WTC11 (cell line): Measurements from ENCODE around the gene SMAD6. TPM values are rescaled to one million over a fixed set of nuclear protein-coding genes. Genes with fewer than 3 reads are reported as not detected.
A peak's percentile ranks its signal among the peaks of the same experiment; 100 is the strongest.

Experiments used
- ATAC-seq: fragments of 200-7000 bp; cut with Tn5 transposase; 2 replicates; pipeline ENCODE4 v1.10.0; 2021; ENCODE audit warnings: mild to moderate bottlenecking, moderate library complexity
- CTCF ChIA-PET: fragments of 300-600 bp; sonication (Branson Sonifier 250); formaldehyde crosslinking; loops from one replicate; lab custom pipeline; 2021; ENCODE audit warnings: antibody characterized with exemption; lab: Charles Lee
- POLR2A ChIA-PET: fragments of 350-600 bp; sonication (Branson Sonifier 250); formaldehyde crosslinking; loops from one replicate; lab custom pipeline; 2021; ENCODE audit warnings: antibody characterized with exemption; lab: Charles Lee
- DNase-seq: peaks from one replicate; pipeline ENCODE4 v3.0.0; 2021; ENCODE audit warnings: low spot score
- H3K27ac Mint-ChIP-seq: 2 replicates; pipeline ENCODE4 v1.8.0; 2021; ENCODE audit warnings: mixed read lengths
- H3K27me3 Mint-ChIP-seq: 2 replicates; pipeline ENCODE4 v1.8.0; 2021; ENCODE audit warnings: low read depth, mild to moderate bottlenecking, moderate library complexity, mixed read lengths
- H3K36me3 Mint-ChIP-seq: 2 replicates; pipeline ENCODE4 v1.8.0; 2021; ENCODE audit warnings: mixed read lengths
- H3K4me1 Mint-ChIP-seq: 2 replicates; pipeline ENCODE4 v1.8.0; 2022; ENCODE audit warnings: mixed read lengths
- H3K4me3 Mint-ChIP-seq: 2 replicates; pipeline ENCODE4 v1.8.0; 2021; ENCODE audit warnings: mild to moderate bottlenecking, moderate library complexity, mixed read lengths
- H3K9me3 Mint-ChIP-seq: 2 replicates; pipeline ENCODE4 v1.8.0; 2021; ENCODE audit warnings: mixed read lengths
- CREM ChIP-seq: sonication (generic); formaldehyde crosslinking; IDR thresholded peaks from 2 replicates; pipeline ENCODE4 v1.8.1; 2022; ENCODE audit warnings: mild to moderate bottlenecking, missing genetic modification reagents, moderate library complexity
- SMAD4 ChIP-seq: sonication (generic); formaldehyde crosslinking; IDR thresholded peaks from 2 replicates; pipeline ENCODE4 v1.8.0; 2022; ENCODE audit warnings: mild to moderate bottlenecking, missing genetic modification reagents
- TP53 ChIP-seq: sonication (generic); formaldehyde crosslinking; IDR thresholded peaks from 2 replicates; pipeline ENCODE4 v1.8.1; 2023; ENCODE audit warnings: mild to moderate bottlenecking, missing genetic modification reagents
- ZNF317 ChIP-seq: sonication (generic); formaldehyde crosslinking; IDR thresholded peaks from 2 replicates; pipeline ENCODE4 v1.8.1; 2023; ENCODE audit warnings: low read depth, mild to moderate bottlenecking, moderate library complexity, missing genetic modification reagents, borderline replicate concordance
- ZNF423 ChIP-seq: fragments of 250-450 bp; sonication (Bioruptor Pico); IDR thresholded peaks from 2 replicates; pipeline ENCODE4 v2.1.2; 2022; ENCODE audit warnings: mild to moderate bottlenecking, moderate library complexity
- total RNA-seq: library from RNA; stranded (reverse); gene quantifications from 3 replicates; pipeline ENCODE4 v1.2.3, GENCODE V29; 2021
- TF ChIP-seq, protein P1 (sequence below): sonication (generic); formaldehyde crosslinking; IDR thresholded peaks from 2 replicates; pipeline ENCODE4 v1.8.1; 2022; ENCODE audit warnings: mild to moderate bottlenecking, missing genetic modification reagents, moderate library complexity, borderline replicate concordance
- TF ChIP-seq, protein P2 (sequence below): sonication (generic); formaldehyde crosslinking; IDR thresholded peaks from 2 replicates; pipeline ENCODE4 v1.8.0; 2023; ENCODE audit warnings: mild to moderate bottlenecking, missing genetic modification reagents
- TF ChIP-seq, protein P3 (sequence below): sonication (generic); formaldehyde crosslinking; IDR thresholded peaks from 2 replicates; pipeline ENCODE4 v1.8.0; 2022; ENCODE audit warnings: mild to moderate bottlenecking, missing genetic modification reagents
- TF ChIP-seq, protein P4 (sequence below): sonication (generic); formaldehyde crosslinking; IDR thresholded peaks from 2 replicates; pipeline ENCODE4 v1.8.1; 2023; ENCODE audit warnings: mild to moderate bottlenecking, missing genetic modification reagents, borderline replicate concordance
- TF ChIP-seq, protein P5 (sequence below): fragments of 200-600 bp; IDR thresholded peaks from 2 replicates; pipeline ENCODE4 v1.8.0; 2022; ENCODE audit warnings: antibody characterized with exemption
- TF ChIP-seq, protein P6 (sequence below): sonication (generic); formaldehyde crosslinking; conservative IDR thresholded peaks from 2 replicates; pipeline ENCODE4 v1.8.1; 2022; ENCODE audit warnings: mild to moderate bottlenecking, missing genetic modification reagents
- TF ChIP-seq, protein P7 (sequence below): sonication (generic); formaldehyde crosslinking; IDR thresholded peaks from 2 replicates; pipeline ENCODE4 v1.8.0; 2022; ENCODE audit warnings: mild to moderate bottlenecking, missing genetic modification reagents
- TF ChIP-seq, protein P8 (sequence below): sonication (generic); formaldehyde crosslinking; IDR thresholded peaks from 2 replicates; pipeline ENCODE4 v1.8.1; 2022; ENCODE audit warnings: low read depth, mild to moderate bottlenecking, moderate library complexity, missing genetic modification reagents, borderline replicate concordance

The SMAD6 gene
- total RNA-seq, 1 experiment from 2014 or later: 13.9 TPM

DNA sequence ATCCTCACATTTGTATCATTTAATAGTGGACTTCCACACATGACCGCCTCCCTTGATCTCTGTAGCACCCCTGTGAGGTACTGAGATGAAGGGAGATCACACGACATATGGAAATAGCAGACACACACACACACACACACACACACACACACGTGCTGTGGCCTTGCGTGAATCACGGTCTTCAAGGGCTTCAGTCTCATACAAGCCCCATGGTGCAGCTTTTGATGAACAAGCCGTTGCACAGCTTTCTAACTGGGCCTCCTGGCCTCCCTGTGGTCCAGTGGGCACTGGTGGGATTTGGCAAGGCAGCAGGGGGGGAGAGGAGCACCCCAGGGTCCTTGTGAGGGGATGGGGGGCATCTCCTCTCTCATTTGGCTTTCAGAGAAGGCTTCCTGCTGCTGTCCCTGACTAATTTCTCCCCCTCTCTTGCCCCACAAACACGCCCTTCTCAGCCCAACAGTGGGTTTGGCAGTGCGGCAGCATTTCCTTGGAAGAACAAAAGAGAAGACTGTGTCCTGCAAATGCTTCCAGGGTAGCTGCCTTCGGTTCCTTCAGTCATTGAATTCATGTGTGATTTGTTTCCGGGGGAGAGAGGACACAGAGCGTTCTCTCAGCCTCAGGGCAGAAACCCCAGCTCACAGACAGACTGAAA is 98.7 kb downstream of the SMAD6 start:
- Mint-ChIP-seq H3K4me1 (peaks cover 22% of the 10 kb centered on the region), H3K27ac (peak overlapping the region; percentile 14; the same call in 1 of the 2 replicates), H3K27me3 (no peaks in the 10 kb centered on the region), H3K36me3 (no peaks in the 10 kb centered on the region), H3K9me3 (no peaks in the 10 kb centered on the region), H3K4me3 (no peak overlapping the region)
- ATAC-seq: no peak
- TF ChIP-seq SMAD4 (CRISPR knock-in tag) (no peak), TP53 (no peak), ZNF423 (no peak)
- TF ChIP-seq, protein P1, sequence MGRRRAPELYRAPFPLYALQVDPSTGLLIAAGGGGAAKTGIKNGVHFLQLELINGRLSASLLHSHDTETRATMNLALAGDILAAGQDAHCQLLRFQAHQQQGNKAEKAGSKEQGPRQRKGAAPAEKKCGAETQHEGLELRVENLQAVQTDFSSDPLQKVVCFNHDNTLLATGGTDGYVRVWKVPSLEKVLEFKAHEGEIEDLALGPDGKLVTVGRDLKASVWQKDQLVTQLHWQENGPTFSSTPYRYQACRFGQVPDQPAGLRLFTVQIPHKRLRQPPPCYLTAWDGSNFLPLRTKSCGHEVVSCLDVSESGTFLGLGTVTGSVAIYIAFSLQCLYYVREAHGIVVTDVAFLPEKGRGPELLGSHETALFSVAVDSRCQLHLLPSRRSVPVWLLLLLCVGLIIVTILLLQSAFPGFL (CRISPR knock-in tag): no peak
- TF ChIP-seq, protein P2, sequence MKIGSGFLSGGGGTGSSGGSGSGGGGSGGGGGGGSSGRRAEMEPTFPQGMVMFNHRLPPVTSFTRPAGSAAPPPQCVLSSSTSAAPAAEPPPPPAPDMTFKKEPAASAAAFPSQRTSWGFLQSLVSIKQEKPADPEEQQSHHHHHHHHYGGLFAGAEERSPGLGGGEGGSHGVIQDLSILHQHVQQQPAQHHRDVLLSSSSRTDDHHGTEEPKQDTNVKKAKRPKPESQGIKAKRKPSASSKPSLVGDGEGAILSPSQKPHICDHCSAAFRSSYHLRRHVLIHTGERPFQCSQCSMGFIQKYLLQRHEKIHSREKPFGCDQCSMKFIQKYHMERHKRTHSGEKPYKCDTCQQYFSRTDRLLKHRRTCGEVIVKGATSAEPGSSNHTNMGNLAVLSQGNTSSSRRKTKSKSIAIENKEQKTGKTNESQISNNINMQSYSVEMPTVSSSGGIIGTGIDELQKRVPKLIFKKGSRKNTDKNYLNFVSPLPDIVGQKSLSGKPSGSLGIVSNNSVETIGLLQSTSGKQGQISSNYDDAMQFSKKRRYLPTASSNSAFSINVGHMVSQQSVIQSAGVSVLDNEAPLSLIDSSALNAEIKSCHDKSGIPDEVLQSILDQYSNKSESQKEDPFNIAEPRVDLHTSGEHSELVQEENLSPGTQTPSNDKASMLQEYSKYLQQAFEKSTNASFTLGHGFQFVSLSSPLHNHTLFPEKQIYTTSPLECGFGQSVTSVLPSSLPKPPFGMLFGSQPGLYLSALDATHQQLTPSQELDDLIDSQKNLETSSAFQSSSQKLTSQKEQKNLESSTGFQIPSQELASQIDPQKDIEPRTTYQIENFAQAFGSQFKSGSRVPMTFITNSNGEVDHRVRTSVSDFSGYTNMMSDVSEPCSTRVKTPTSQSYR (CRISPR knock-in tag): no peak
- TF ChIP-seq, protein P3, sequence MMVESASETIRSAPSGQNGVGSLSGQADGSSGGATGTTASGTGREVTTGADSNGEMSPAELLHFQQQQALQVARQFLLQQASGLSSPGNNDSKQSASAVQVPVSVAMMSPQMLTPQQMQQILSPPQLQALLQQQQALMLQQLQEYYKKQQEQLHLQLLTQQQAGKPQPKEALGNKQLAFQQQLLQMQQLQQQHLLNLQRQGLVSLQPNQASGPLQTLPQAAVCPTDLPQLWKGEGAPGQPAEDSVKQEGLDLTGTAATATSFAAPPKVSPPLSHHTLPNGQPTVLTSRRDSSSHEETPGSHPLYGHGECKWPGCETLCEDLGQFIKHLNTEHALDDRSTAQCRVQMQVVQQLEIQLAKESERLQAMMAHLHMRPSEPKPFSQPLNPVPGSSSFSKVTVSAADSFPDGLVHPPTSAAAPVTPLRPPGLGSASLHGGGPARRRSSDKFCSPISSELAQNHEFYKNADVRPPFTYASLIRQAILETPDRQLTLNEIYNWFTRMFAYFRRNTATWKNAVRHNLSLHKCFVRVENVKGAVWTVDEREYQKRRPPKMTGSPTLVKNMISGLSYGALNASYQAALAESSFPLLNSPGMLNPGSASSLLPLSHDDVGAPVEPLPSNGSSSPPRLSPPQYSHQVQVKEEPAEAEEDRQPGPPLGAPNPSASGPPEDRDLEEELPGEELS: no peak
- TF ChIP-seq, protein P4, sequence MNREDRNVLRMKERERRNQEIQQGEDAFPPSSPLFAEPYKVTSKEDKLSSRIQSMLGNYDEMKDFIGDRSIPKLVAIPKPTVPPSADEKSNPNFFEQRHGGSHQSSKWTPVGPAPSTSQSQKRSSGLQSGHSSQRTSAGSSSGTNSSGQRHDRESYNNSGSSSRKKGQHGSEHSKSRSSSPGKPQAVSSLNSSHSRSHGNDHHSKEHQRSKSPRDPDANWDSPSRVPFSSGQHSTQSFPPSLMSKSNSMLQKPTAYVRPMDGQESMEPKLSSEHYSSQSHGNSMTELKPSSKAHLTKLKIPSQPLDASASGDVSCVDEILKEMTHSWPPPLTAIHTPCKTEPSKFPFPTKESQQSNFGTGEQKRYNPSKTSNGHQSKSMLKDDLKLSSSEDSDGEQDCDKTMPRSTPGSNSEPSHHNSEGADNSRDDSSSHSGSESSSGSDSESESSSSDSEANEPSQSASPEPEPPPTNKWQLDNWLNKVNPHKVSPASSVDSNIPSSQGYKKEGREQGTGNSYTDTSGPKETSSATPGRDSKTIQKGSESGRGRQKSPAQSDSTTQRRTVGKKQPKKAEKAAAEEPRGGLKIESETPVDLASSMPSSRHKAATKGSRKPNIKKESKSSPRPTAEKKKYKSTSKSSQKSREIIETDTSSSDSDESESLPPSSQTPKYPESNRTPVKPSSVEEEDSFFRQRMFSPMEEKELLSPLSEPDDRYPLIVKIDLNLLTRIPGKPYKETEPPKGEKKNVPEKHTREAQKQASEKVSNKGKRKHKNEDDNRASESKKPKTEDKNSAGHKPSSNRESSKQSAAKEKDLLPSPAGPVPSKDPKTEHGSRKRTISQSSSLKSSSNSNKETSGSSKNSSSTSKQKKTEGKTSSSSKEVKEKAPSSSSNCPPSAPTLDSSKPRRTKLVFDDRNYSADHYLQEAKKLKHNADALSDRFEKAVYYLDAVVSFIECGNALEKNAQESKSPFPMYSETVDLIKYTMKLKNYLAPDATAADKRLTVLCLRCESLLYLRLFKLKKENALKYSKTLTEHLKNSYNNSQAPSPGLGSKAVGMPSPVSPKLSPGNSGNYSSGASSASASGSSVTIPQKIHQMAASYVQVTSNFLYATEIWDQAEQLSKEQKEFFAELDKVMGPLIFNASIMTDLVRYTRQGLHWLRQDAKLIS (CRISPR knock-in tag): no peak
- TF ChIP-seq, protein P5, sequence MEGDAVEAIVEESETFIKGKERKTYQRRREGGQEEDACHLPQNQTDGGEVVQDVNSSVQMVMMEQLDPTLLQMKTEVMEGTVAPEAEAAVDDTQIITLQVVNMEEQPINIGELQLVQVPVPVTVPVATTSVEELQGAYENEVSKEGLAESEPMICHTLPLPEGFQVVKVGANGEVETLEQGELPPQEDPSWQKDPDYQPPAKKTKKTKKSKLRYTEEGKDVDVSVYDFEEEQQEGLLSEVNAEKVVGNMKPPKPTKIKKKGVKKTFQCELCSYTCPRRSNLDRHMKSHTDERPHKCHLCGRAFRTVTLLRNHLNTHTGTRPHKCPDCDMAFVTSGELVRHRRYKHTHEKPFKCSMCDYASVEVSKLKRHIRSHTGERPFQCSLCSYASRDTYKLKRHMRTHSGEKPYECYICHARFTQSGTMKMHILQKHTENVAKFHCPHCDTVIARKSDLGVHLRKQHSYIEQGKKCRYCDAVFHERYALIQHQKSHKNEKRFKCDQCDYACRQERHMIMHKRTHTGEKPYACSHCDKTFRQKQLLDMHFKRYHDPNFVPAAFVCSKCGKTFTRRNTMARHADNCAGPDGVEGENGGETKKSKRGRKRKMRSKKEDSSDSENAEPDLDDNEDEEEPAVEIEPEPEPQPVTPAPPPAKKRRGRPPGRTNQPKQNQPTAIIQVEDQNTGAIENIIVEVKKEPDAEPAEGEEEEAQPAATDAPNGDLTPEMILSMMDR: no peak
- TF ChIP-seq, protein P6, sequence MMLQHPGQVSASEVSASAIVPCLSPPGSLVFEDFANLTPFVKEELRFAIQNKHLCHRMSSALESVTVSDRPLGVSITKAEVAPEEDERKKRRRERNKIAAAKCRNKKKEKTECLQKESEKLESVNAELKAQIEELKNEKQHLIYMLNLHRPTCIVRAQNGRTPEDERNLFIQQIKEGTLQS (CRISPR knock-in tag): no peak
- ChIA-PET POLR2A (no interaction called here), CTCF (interaction anchor here (0.5 to 1.7 kb wide), 2 partner anchors 53 to 115 kb away, joined by 3 to 4 read pairs; no protein-coding TSS in a partner anchor)
- DNase-seq: no peak

DNA sequence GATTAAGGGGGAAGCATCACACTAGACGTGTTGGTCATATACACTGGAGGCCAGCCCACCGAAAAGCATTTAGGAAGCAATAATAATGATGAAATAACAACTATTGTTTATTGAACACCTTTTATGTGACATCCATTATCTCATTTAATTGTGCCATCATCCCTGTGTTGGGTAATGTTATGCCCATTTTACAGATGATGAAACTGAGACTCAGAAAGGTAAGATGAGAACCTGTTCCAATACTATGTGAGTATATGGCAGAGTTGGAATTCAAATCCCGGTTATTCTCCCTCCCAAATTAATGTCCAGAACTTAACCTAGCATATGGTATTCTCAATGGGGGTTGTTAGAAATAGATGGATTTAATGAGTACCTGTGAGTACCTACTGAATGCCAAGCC is 99.2 kb downstream of the SMAD6 start:
- Mint-ChIP-seq H3K36me3 (no peaks in the 10 kb centered on the region), H3K27me3 (no peaks in the 10 kb centered on the region), H3K4me3 (no peak overlapping the region), H3K4me1 (peaks cover 23% of the 10 kb centered on the region), H3K27ac (no peak overlapping the region), H3K9me3 (no peaks in the 10 kb centered on the region)
- ATAC-seq (no peak), DNase-seq (no peak)
- ChIA-PET CTCF (interaction anchor here (0.5 to 1.7 kb wide), 2 partner anchors 52 to 116 kb away, joined by 3 to 4 read pairs; no protein-coding TSS in a partner anchor), POLR2A (no interaction called here)
- TF ChIP-seq SMAD4 (CRISPR knock-in tag) (no peak), CREM (CRISPR knock-in tag) (no peak), ZNF317 (CRISPR knock-in tag) (no peak)
- TF ChIP-seq, protein P5: no peak
- TF ChIP-seq, protein P7, sequence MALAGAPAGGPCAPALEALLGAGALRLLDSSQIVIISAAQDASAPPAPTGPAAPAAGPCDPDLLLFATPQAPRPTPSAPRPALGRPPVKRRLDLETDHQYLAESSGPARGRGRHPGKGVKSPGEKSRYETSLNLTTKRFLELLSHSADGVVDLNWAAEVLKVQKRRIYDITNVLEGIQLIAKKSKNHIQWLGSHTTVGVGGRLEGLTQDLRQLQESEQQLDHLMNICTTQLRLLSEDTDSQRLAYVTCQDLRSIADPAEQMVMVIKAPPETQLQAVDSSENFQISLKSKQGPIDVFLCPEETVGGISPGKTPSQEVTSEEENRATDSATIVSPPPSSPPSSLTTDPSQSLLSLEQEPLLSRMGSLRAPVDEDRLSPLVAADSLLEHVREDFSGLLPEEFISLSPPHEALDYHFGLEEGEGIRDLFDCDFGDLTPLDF (CRISPR knock-in tag): no peak
- TF ChIP-seq, protein P8, sequence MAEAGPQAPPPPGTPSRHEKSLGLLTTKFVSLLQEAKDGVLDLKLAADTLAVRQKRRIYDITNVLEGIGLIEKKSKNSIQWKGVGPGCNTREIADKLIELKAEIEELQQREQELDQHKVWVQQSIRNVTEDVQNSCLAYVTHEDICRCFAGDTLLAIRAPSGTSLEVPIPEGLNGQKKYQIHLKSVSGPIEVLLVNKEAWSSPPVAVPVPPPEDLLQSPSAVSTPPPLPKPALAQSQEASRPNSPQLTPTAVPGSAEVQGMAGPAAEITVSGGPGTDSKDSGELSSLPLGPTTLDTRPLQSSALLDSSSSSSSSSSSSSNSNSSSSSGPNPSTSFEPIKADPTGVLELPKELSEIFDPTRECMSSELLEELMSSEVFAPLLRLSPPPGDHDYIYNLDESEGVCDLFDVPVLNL: no peak
